Adrenal gland (tissue), 12 donors: ENCODE results near the gene AGBL1. TPM values are rescaled to one million over a fixed set of nuclear protein-coding genes. Genes with fewer than 3 reads are reported as not detected.
A peak's percentile ranks its signal among the peaks of the same experiment; 100 is the strongest.

Experiments
- DNase-seq, 7 donors: peaks; one replicate each; pipeline ENCODE4 v3.0.0-alpha.2; 2019 to 2020
- H3K27ac ChIP-seq, 5 donors: fragments of 200-600 bp; sonication (generic) in 4 of 5; 1 replicate in 3 of 5; 2 replicates in 2 of 5; pipeline versions ENCODE4 v1.5.1 to v1.8.0; 2016 to 2020; ENCODE audit warnings: mild to moderate bottlenecking in 1 of 5
- H3K27me3 ChIP-seq: fragments of 200-600 bp; 2 replicates; pipeline ENCODE4 v1.8.0; 2021
- H3K36me3 ChIP-seq, 2 donors: fragments of 200-600 bp; replicated peaks in 1 of 2; 1 replicate in 1 of 2; 2 replicates in 1 of 2; pipeline versions ENCODE4 v1.5.1 to v1.8.0; 2018 to 2022
- H3K4me1 ChIP-seq, 2 donors: fragments of 200-600 bp; replicated peaks in 1 of 2; 1 replicate in 1 of 2; 2 replicates in 1 of 2; pipeline versions ENCODE4 v1.5.1 to v1.8.0; 2018 to 2021
- H3K4me3 ChIP-seq, 4 donors: fragments of 200-600 bp; sonication (generic) in 3 of 4; one replicate each; pipeline ENCODE4 v1.5.1; 2016 to 2018
- H3K9me3 ChIP-seq, 3 donors: fragments of 200-600 bp; sonication (generic) in 1 of 3; replicated peaks in 1 of 3; 1 replicate in 2 of 3; 2 replicates in 1 of 3; pipeline versions ENCODE4 v1.5.1 to v1.8.0; 2016 to 2021
- POLR2A ChIP-seq, 2 donors: fragments of 450-650 bp; IDR thresholded peaks; one replicate each; pipeline ENCODE4 v1.6.1; 2017; ENCODE audit warnings: antibody characterized with exemption in 2 of 2, mild to moderate bottlenecking in 2 of 2, moderate library complexity in 1 of 2
- WGBS, 4 donors: extraction: QIAGEN DNeasy Blood & Tissue Kit in 2 of 4; methylation state at CpG; one replicate each; pipeline versions ENCODE4 v1.1.5 to v1.1.7; 2013 to 2017; 5-methylcytosine and 5-hydroxymethylcytosine counted together
- intact Hi-C, 2 donors: fragments of 100-400 bp; cut with DNase I; formaldehyde crosslinking; loops; one replicate each; pipeline versions ENCODE4 v1.14.1 to v1.15.0; 2022 to 2023
- polyA plus RNA-seq, 3 donors: library from polyadenylated mRNA; stranded (reverse); fragments of 200-250 nt in 2 of 3; fragments of 350-450 nt in 1 of 3; fragmentation: Illumina TruSeq in 1 of 3; extraction: RNeasy Lipid Tissue Mini Kit (QIAGEN cat#74804) in 1 of 3; gene quantifications; one replicate each; pipeline ENCODE4 v1.2.3, GENCODE V29; 2013 to 2014
- total RNA-seq, 9 donors: library from RNA; depleted of rRNA in 4 of 9; stranded (reverse); fragments of >200 nt in 4 of 9; fragments of 120-200 nt in 1 of 9; fragmentation: NEBNext Ultra II Directional in 1 of 9; extraction: Animal tissue kit (Norgen Biotek cat#: 25700) in 1 of 9; gene quantifications; one replicate each; pipeline versions ENCODE4 v1.1.0 to v1.2.4, GENCODE V29; 2013 to 2023
- TF ChIP-seq, protein P1 (sequence below), 6 experiments: fragments of 450-650 bp in 4 of 6; fragments of 200-600 bp in 2 of 6; sonication (generic) in 1 of 6; IDR thresholded peaks; 1 replicate in 5 of 6; 2 replicates in 1 of 6; pipeline versions ENCODE4 v1.5.1 to v1.8.0; 2016 to 2021; ENCODE audit warnings: antibody characterized with exemption in 6 of 6, mild to moderate bottlenecking in 2 of 6, moderate library complexity in 1 of 6
- donor health status: healthy with polysubstance abuse.
- donor health status: Bipolar disorder and iron deficiency.
- donor health status: DM: yes; HTN: yes; CAD: no.
- donor health status: DM: no; HTN: no; CAD: no.
- donor health status: DM: no; HTN: no; CAD: no.
- donor health status: DM: yes; HTN: yes; CAD: no.

The AGBL1 gene
- total and polyA plus RNA-seq, 12 donors: 0.04 to 0.07 (median 0.06) TPM; not detected in 9

DNA sequence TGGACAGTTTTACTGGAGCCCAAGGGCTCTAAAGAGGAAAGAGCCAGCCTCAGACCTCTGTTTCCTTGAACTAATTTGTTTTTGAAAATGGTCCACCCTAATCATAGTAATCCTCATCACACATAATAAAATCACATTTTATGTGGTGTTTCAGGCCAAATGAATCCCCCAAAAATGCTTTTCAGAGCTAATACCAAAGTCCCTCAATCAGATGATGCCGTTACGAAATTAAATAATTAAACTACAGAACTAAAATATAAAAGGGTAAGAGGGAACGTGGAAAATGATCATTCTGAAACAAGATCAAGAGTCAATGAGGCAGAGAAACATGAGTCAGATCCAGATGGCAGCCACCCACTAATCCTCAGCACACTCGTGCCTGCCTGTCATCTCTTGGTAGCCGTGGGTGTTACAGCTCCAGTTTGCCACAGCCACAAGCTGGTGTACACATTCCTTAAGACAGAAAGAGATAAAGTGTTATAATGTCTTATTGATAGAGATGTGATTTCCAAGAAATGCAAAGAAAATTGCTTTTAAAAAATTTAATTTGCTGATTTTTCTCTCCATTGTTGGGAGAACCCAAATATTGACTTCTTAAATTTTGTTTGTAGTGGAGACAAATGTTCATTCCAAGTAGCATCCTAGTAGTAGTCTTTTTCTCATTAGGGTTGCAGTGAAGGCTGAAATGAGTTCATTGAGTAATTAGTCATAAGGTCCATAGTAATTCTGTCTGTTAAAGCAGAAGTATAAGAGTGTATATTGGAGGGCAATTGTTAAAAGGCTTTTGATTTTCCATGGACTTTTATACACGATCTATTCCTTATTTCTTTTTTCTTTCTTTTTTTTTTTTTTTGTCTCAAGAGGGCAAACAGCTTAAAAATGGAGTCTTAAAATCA, 104.2 kb downstream of the AGBL1 start:
- H3K27ac ChIP-seq: no peak overlapping the region
- H3K4me1 ChIP-seq: no peaks in the 10 kb centered on the region
- TF ChIP-seq, protein P1, sequence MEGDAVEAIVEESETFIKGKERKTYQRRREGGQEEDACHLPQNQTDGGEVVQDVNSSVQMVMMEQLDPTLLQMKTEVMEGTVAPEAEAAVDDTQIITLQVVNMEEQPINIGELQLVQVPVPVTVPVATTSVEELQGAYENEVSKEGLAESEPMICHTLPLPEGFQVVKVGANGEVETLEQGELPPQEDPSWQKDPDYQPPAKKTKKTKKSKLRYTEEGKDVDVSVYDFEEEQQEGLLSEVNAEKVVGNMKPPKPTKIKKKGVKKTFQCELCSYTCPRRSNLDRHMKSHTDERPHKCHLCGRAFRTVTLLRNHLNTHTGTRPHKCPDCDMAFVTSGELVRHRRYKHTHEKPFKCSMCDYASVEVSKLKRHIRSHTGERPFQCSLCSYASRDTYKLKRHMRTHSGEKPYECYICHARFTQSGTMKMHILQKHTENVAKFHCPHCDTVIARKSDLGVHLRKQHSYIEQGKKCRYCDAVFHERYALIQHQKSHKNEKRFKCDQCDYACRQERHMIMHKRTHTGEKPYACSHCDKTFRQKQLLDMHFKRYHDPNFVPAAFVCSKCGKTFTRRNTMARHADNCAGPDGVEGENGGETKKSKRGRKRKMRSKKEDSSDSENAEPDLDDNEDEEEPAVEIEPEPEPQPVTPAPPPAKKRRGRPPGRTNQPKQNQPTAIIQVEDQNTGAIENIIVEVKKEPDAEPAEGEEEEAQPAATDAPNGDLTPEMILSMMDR (IDR thresholded peaks at IDR 0.05): no peak
- no peak for TF ChIP-seq POLR2A (IDR thresholded peaks at IDR 0.05)
- no peaks in the 10 kb centered on the region for H3K36me3 ChIP-seq
- intact Hi-C loops: no loop called here
- 62 to 65% (median 62%) methylated on average over 6 of the region's 6 CpGs for WGBS, 4 donors
- no peaks in the 10 kb centered on the region for H3K27me3 ChIP-seq
- no peak overlapping the region for H3K4me3 ChIP-seq
- DNase-seq: no peak
- H3K9me3 ChIP-seq: no peaks in the 10 kb centered on the region

DNA sequence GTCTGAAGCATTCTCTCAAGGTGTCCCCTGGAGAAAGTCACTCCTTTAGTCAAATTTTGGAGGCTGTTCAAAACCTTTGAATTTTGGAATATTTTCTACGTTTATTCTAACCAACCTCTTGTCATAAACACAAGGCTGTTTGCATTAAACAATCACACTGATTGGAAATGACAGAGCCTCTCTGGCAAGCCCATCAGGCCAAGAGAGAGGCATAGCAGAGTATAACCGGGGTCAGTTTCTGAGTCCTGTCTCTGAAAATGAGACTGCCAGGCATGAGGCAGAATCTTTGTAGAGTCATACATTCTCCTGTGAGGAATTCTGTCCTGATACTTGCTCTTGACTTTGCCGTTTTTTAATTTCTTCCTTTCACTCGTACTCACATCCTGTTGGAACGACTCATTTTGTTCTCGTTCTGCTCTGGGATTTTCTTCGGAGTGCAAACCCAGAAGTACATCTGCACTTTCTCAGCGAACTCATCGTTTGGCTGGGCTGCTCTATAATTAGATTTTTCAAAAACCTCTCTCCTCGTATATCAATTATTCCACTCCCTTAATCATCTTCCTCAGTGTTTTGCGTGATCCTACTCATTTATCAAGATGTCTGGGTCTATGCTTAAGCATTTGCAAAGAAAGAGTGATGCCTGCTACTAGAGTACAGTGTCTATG, 114.2 kb downstream of the AGBL1 start:
- 66 to 73% (median 70%) methylated on average over 11 of the region's 11 CpGs for WGBS, 4 donors
- H3K27ac ChIP-seq: no peak overlapping the region
- no peak overlapping the region for H3K4me3 ChIP-seq

DNA sequence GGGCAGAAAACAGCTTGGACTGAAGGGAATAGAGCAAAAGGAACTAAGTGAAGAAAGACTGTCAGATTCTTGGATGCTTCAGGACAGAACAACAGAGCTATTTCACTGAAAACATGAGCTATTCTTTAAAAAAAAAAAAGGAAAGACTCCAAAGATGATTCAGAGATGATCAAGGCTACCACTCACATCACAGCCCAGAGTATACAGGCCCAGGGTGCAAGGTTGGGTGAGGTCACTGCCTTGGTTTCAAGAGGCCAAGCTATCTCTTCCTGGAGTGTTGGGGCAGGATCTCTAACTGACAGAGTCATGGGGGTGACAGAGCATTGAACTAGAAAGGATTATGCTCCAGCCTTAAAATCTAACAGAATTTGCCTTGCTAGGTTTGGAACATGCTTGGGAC, 118.1 kb downstream of the AGBL1 start:
- Histone ChIP-seq H3K27ac (no peak overlapping the region), H3K4me3 (no peak overlapping the region), H3K9me3 (no peaks in the 10 kb centered on the region), H3K36me3 (no peaks in the 10 kb centered on the region), H3K27me3 (no peaks in the 10 kb centered on the region), H3K4me1 (no peaks in the 10 kb centered on the region)
- TF ChIP-seq, protein P1 (IDR thresholded peaks at IDR 0.05): no peak
- no peak for TF ChIP-seq POLR2A (IDR thresholded peaks at IDR 0.05)
- intact Hi-C loops: no loop called here
- peak; percentile 45 to 75 (median 57) for DNase-seq

More for the DNA sequence above, 114.2 kb downstream of the AGBL1 start:
- DNase-seq: no peak
- Histone ChIP-seq H3K27me3 (no peaks in the 10 kb centered on the region), H3K36me3 (no peaks in the 10 kb centered on the region), H3K4me1 (no peaks in the 10 kb centered on the region), H3K9me3 (no peaks in the 10 kb centered on the region)
- intact Hi-C loops: no loop called here
- TF ChIP-seq POLR2A (IDR thresholded peaks at IDR 0.05): no peak
- TF ChIP-seq, protein P1 (IDR thresholded peaks at IDR 0.05): no peak

DNA sequence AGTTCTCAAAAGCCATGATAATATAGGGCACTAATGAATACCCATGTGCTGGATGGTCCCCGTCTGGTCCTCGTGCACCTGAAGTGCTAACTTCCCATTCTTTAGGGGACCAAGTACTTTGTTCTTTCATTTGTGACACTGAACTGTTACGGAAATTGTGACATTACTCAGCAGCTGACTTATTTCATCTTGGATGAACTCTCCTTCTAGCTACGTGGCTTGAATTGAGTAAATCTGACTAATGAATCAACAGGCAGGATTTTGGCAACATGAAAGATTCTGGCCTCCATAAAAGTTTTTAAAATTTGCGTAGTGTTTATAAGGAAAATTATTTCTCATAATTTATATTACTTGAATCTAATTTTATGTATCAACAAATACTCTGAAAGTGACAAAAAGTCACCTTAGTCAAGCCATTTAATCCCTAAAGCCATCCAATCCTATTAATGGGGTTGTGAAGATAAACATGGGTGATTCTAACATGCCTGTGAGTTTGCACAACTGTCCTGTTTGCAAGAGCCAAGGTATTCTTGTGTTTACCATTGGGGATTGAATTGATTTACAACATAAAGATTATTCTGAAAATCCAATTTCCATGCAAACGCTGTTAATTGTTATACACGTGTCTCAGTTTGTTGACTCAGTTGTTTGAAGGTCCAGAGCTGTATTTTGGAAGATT, 119.9 kb downstream of the AGBL1 start:
- intact Hi-C loops: no loop called here
- TF ChIP-seq POLR2A (IDR thresholded peaks at IDR 0.05): no peak
- TF ChIP-seq, protein P1 (IDR thresholded peaks at IDR 0.05): no peak
- DNase-seq: no peak
- Histone ChIP-seq H3K4me1 (no peaks in the 10 kb centered on the region), H3K36me3 (no peaks in the 10 kb centered on the region), H3K4me3 (no peak overlapping the region), H3K27me3 (no peaks in the 10 kb centered on the region), H3K9me3 (no peaks in the 10 kb centered on the region), H3K27ac (no peak overlapping the region)
- WGBS, 4 donors: 56 to 66% (median 61%) methylated on average over 7 of the region's 7 CpGs
